Activated CD8-positive, alpha-beta memory T cell treated with anti-CD3 and anti-CD28 coated beads, Interleukin-2, amount 50 U/mL, for 1 hour (primary cell): Measurements from ENCODE around the gene CEP128.

Source experiments
- DNase-seq: peaks from one replicate; pipeline ENCODE4 v3.0.0-alpha.2; 2020; ENCODE audit errors: extremely low read depth

CEP128 gene

DNA sequence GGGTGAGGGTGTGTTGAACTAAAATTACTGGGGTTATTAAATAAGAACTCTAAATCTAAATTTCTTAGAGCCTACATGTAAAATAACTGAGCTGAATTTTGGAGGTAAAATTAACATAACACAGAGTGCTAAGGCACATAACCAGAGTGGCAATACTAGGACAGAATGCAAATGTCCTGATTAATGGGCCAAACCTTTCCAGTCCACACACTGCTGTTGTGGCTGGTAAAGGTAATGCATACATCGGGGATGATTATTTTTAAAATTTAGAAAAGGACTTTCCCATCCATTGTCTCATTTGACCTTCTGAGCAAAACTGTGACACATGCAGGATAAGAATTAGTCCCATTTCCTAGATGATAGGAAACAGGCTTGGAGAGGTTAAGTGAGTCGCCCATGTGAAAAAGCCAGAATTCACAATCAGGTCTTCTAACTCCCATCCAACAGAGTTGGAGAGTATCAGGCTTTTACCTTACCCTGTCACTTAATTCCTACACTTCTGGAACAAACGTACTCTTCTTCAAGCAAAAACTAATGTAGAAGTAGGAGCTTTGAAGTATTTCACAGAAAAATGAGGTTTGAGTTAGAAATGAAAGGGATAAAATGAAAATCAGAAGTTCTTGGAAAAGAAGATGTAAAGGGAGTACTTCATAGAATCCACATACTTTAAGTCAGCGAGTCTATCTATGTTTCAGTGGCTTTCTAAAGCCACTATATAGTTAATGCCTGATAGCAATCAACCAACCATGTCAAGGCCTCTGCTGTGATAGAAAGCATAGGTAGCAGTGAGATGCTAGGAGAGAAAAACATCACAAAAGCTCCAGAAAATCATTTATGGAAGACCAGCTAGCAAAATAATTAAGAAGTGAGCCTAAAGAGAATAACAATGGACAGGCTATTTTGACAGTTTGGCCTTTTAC is 395.3 kb downstream of the CEP128 start:
- DNase-seq, result no peak

DNA sequence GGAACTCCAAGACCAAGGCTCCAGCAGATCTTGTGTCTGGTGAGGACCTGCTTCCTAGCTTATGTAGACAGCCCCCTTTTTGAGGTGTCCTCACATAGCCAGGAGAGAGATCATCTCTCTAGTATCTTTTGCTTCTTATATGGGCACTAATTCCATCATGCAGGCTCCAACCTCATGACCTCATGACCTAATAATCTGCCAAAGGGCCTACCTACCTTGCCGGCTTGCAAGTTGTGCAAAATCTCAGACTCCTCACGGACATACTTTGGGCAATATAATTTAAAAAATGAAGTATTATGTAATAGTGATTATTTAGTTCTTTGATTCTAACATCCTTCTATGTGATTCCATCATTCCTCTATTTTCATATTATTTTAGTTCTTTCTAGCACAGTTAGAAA is 397.2 kb downstream of the CEP128 start:
- no peak for DNase-seq

DNA sequence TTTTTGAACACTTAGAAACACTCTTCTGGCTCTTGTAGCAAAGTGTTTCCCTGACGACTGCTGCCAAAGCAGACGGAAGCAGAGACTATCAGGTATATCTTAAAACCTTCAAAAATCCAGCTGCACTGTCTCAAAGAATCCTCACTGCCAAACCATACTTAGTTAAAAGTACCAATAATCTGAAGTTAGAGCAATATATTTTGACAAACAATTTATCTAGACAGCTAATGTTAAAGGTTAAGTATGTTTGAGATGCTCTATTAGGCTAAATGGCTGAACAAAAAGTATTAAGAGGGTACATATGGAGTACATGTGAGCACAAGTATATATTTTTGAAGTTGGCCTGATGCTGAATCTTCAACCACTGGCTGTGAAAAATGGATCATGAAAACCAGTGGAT is 398.3 kb downstream of the CEP128 start:
- DNase-seq, result no peak

DNA sequence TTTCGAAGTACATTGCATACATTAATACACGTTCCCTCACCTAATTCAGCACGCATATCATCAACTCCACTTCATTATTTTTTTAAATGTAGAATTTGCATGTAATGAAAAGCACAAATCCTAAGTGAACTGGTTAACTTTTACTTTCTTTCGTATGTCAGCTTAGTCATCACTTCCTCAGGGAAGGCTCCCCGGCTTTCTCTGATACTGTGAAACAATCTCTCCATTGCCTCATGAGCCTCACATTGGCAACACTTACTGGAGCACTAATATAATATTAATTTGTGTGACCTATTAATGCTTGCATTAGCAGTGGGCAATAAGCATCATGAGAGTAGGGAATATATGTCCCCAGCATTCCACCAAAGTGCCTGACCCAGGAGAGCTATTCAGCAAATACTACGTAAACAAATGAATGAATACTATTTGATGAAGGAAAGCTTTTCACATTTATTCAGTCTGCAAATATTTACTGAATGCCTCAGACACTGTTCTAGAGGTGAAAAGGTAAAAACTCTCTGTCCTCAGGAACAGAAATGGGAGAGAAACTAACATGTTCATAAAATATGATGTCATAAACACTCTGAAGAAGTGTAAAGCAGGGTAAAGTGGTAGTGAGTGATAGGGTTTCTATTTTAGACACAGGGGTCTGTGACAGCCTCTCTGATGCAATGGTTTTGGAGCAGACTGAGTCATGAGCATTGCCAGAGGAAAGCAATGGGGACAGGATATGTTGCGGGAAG is 402.7 kb downstream of the CEP128 start:
- DNase-seq, result no peak

DNA sequence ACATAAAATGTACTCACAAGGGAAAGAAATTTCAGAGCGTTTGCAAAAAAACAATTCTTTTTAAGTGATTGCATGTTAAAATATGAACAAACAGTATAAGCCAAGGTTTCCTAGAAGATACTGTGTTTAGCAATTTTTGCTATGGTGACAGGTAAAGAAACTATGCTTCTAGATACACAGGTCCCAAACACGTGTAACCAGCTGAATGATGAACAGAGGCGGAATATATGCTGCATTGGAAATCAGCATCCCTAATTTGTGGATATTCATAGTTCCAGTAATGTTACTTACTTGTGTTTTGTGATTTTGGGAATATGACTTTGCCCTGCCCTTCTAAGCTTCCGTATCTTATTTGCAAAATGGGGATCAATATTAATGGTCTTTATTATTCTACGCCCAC is 403.9 kb downstream of the CEP128 start:
- DNase-seq, result no peak

DNA sequence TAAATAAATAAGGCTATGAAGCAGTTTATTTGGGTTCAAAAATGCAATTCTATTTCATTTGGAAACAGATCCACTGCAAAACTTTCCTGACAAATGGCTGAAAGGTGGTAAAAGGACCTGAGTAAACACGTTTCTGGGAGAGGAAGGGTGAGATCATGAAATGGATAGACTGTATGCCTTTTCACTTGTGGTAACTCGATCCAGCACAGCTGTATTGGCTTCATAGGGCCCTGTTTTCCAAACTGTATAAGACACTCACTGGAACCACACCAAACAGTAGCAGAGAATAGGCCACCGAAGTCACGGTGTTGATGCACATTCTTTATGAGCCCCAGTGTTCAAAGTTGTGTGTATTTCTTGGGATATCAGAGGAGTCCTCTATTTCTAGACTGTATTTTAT is 405.1 kb downstream of the CEP128 start:
- no peak for DNase-seq

DNA sequence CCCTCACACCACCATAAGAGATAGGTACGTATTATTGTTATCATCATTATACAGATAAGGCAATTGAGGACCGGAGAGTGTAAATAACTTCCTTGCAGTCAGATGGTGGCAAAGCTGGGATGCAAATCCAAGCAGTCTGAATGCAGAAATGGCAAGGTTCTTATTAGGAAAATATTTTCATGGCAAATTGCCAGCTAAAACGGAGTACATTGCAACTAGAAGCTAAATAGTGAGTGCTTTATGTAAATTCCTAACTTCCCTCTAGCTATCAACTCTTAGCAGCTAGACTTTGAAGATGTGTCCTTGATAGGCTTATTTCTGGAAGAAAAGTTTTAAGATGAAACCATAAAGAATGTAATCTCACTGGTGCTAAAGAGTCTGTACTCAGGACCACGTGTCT is 406.4 kb downstream of the CEP128 start:
- no peak for DNase-seq

DNA sequence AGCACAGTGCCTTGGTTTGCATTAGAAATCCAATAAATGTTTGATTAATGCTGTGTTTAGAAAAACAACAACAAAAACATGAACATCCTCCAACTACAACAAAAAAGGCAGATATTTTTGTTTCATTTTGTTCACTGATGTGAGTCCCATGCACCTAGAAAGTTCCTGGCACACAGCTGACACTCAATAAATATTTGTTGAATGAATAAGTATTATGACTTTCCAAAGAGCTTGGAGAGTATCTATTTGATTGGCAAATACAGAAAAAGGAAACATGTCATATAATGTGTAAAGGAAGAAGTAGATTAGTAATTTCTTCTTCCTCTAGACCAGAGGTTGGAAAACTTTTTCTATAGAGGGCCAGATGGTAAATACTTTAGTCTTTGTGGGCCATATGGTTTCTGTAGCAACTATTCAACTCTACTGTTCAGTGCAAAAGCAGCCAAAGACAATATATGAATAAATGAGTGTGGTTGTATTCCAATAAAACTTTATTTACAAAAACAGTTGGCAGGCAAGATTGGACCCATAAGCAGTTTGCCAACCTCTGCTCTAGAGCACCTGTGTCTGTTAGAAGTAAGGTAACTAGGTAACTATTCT is 417.9 kb downstream of the CEP128 start:
- DNase-seq, result no peak

DNA sequence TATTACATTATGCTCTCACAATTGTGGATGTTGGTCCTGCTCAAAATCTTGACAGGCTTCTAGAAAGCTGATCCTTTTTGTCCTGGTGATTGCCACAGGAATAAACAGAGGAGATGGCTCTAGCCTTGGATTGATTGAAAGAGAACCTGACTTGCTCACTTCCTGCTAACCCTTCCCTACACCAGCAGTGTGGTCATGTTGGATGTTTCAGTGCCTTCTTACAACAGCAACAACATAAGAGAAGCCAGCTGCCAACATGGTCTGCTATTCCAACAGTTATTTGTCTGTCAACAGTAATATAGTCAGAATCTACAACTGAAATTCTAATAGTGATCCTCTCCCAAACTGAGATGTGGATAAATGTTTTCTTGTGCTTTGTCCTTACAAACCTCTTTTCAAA is 418.6 kb downstream of the CEP128 start:
- DNase-seq, result no peak

DNA sequence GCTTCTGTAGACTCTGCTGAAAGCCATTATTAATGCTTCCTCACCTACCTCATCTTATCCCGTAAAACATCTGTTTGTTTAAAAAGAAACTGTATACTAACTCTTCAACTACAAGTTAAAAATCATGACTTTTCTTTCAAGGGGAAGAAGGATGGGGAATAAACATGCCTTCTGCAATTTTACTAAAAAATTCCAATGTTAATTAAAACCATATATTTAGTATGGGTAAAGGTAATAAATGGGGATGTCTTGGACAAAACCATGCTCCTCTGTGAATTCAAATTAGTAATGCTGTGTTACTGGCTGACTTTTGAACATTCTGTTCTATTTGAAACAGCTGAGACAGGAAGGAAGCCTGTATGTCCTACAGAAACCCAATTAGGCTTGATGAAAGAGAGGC is 419.1 kb downstream of the CEP128 start:
- DNase-seq, result no peak

DNA sequence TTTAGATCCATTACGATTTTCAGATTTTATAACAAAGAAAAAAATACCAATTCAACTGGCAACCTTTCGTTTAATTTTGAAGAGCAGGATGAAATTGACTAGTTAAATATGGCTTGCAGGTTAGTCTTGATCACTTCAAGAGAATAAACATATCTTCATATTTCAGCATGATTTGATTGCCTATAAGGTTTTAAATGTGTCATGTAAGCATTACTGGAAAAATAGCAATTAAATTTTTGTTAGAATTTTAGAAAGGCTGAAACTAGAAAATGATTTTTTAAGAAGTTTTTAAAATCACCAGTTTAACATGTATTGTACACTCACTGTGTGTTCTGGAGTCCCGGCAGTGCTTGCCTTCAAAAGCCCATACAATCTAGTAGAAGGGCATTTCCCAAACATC is 420.1 kb downstream of the CEP128 start:
- DNase-seq, result no peak

DNA sequence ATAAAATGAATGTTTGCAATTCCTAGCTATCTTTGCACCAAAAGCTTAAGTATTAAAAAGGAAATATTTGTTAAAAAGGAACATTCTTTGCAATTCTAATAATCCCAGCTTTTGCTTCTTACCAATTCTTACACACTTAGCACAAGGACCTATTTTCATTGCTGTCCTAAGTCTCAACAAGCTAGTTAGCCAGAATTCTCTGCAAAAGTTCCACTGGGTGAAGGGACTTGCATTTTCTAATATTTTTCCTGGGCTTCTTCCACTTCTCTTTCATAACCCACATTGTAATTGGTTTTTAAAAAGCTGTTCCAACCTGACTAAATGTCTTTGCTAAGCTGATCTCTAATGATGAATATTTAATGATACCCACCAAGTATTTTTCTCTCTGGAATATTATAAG is 422.5 kb downstream of the CEP128 start:
- DNase-seq, result no peak

DNA sequence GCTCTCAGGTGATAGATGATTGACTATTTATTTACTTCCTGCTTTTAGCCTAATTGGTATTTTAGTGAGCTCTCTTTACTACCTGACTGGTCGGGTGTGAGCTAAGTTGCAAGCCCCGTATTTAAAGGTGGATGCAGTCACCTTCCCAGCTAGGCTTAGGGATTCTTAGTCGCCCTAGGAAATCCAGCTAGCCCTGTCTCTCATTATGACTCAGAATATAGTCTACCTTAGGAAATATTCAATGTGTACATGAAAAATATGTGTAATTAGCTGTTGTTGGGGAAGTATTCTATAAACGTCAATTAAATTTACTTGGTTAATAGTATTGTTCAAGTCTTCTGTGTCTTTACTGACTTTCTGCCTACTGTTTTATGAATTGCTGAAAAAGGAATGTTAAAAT is 423.4 kb downstream of the CEP128 start:
- no peak for DNase-seq

DNA sequence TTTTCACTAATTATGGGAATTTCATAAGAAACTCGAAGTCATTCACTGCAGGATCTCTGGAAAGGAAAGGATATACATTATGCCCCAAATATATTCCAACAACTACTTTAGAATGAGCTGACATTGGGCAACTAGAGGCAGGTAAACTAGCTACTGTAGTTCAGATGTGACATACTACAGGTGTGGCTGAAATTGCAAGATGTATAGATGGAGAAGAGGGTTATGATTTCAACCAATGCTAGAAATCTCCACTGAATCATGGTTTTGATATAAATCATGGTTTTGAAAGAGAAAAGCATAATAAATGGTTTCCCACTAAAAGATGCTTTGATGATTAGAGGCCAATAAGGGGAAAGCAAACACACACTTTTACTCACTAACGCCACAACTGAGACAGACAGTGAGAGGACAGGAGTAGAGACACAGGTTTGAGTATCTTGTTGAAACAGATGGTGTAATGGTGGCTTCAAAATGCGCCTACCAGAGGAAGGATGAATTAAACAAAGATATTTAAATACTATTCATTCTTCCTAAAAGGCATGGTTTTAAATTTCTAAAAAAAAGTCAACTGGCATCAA is 434.2 kb downstream of the CEP128 start:
- no peak for DNase-seq

DNA sequence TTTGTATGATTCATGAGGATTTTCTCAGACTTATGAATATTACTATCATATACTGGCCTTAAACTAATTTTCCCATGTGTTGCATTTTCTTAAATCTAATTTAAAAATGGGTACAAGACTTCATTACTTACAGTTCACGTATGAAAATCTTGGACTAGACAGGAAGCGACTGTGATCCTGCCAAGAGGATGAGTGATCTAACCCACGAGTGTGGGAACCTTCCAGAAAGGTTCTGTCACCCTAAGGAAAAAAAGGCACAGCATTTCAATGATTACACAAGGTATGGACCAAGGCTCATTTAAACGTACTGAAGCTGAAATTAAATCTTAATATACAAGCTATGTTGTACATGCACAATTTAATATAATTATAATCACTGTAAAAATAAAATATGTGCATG is 436.8 kb downstream of the CEP128 start:
- no peak for DNase-seq

DNA sequence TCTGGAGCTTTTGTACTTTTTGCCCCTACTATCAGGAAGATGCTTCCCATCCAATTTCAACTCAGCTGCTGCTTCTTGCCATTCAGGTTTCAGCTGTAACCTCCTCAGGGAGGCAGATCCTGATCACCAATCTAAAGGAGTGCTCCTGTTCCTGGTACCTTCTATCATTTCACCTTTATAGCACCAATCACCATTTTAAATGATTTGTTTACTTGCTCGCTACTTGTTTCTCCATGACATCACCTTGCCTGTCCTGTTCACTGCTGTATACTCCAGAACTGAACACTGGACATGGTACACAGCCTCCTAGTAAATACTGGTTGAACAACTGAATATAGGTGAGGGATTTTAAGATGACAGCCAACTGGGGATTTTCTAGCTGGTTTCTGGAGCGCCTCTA is 443.0 kb downstream of the CEP128 start:
- DNase-seq, result no peak

DNA sequence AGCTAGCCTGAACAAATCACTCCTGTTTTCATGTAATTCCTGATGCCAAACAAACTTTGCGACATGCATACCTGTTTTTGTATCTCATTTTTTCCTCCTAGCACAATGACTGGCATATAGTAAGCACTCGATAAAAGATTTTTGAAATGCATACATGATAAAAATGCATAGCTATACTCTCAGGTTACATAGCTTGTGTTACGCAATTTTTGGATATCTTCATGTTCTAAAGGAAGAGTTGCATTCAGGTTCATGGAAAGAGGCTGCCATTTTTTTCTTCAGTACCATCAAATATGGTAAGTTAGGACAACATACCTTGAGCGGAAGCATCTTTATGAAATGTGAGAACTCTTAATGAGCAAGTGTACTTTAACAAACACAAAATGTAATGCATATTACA is 445.4 kb downstream of the CEP128 start:
- DNase-seq, result no peak

DNA sequence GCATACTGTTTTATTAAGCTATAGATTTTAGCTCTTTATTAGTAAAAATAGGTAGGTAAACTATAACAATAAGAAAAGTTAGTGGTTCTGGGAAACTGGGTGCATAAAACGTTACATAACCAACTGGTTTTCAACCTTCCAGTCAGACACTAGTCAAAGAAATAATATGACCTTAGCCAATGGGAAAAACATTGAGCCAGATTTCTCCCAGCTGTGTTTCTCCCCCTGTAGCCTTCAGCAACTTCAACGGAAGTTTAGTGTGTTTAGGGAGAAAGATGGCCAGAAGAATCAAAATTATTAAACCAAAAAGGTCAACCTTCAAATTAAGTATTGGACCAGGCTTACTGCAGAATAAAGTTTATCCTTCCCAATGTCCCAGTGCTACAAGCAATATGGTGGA is 446.8 kb downstream of the CEP128 start:
- DNase-seq, result no peak

DNA sequence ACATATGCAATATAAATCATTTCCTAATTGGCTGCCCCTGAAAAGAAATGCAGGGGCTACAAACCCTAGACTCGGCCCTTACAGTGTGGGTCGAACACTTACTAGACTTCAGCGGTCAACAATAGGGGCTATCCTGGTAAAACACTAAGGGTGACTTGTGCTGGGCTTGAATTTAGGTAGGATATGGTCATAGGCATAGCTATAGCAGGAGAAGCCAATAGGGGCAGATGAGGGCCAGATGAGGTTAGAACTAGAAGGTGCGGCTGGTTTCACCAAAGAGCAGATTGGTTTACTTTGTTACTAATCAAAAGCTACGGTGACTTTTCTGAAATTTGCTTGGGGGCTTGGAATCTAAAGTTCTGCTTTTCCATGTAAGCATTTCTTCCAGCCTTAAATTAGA is 447.9 kb downstream of the CEP128 start:
- no peak for DNase-seq

DNA sequence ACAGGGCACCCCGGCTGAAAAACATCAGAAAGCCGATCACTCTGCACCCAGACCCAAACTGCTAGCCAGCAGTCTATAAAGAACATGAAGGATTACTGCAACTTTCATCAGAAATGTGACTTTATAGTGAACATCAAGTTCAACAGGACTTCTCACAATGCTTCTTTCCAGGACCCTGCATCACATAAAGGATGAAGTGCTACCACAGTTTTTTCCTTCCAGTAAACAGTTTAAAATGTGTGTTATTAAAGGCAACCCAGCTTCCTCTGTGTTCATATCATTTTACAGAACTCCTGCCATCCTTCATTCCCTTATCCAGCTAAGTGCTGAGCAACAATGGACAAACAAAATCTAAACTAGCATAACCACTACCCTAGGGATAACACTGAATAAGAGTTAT is 449.9 kb downstream of the CEP128 start:
- no peak for DNase-seq

DNA sequence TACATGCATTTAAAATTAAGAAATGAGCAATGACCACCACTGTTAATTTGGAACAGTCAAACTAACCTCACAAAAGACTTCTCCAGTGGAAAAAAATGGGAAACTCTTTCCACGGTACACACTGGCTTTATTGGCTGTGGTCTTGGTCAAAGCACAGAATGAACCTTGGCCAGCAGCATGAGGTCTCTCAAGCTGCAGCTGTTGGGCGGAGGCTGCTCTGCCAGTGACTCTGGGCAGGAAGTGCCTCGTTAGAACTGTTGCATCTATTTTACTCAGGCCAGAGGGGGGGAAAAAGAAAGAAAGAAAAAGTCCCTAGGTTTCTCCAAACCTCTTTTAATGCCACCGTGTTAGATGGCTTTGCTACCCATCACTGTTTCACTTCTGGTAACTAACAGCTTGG is 450.4 kb downstream of the CEP128 start:
- no peak for DNase-seq

DNA sequence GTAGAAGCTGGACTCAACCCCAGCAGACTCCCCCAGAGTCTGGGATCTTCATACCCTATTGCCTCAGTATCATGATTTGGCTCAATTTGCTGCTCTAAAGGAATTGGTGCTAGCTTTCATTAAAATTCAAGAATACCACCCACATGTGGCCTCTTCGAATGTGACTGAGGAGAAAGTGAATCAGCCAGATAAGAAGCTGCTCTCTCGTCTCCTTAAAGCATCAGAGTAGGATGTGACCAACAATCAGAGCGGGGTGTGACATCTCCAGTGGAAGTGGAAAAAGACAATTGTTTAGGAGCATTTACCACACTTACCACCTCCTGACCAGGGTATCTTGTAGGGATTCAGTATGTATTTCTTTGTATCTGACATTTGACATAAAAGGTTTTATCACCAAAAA is 452.0 kb downstream of the CEP128 start:
- no peak for DNase-seq

DNA sequence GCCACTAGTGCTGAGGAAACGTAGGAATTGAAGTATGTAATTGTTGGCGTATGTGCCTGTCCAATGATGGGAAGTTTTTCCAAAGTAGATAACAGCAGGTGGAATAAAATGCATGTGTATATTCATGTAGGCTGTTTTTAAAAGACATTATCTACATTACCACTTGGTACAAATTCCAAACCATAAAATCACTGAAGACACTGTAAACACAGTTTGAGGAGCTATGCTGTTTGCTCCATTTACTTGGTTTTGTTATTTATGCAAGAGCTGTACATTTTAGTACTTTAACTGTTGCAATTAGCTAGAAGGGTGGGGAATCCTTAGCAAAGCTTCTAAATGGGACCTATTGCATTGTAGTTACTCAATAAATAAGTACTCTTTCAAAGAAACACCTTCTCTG is 455.8 kb downstream of the CEP128 start:
- DNase-seq, result no peak
